GM12872 (cell line): Measurements from ENCODE around the gene ARNT2.

ENCODE experiments used
- TF ChIP-seq, protein P1 (sequence below): IDR thresholded peaks from 3 replicates; pipeline ENCODE4 v1.5.1; 2011; ENCODE audit warnings: low read depth, mild to moderate bottlenecking, low read length, moderate library complexity; ENCODE audit not compliant: insufficient read depth

Gene ARNT2

DNA sequence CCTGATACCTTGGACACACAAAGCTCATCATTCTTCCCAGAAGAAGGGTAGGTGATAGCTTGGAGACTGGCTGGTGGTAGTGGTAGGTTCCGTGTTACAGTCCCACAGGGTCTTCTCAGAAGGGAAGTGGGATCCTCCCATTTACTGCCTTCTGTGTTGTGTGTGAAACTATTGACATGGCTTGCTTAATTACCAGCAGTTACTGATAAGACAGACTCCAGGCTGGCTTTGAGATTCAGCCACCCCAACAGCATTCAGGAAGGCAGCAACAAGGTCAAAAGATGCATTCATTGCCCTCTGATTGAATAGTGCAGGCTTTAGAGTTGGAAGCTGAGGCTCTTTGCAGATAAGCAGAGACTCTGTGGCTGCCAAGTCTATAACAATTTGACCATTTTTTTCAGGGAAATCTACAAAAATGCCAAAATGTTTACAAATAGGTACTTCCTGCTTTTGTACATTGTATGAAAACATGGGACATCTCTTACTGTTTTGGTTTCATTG is 7.7 kb downstream of the ARNT2 start:
- TF ChIP-seq, protein P1, sequence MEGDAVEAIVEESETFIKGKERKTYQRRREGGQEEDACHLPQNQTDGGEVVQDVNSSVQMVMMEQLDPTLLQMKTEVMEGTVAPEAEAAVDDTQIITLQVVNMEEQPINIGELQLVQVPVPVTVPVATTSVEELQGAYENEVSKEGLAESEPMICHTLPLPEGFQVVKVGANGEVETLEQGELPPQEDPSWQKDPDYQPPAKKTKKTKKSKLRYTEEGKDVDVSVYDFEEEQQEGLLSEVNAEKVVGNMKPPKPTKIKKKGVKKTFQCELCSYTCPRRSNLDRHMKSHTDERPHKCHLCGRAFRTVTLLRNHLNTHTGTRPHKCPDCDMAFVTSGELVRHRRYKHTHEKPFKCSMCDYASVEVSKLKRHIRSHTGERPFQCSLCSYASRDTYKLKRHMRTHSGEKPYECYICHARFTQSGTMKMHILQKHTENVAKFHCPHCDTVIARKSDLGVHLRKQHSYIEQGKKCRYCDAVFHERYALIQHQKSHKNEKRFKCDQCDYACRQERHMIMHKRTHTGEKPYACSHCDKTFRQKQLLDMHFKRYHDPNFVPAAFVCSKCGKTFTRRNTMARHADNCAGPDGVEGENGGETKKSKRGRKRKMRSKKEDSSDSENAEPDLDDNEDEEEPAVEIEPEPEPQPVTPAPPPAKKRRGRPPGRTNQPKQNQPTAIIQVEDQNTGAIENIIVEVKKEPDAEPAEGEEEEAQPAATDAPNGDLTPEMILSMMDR: no peak

DNA sequence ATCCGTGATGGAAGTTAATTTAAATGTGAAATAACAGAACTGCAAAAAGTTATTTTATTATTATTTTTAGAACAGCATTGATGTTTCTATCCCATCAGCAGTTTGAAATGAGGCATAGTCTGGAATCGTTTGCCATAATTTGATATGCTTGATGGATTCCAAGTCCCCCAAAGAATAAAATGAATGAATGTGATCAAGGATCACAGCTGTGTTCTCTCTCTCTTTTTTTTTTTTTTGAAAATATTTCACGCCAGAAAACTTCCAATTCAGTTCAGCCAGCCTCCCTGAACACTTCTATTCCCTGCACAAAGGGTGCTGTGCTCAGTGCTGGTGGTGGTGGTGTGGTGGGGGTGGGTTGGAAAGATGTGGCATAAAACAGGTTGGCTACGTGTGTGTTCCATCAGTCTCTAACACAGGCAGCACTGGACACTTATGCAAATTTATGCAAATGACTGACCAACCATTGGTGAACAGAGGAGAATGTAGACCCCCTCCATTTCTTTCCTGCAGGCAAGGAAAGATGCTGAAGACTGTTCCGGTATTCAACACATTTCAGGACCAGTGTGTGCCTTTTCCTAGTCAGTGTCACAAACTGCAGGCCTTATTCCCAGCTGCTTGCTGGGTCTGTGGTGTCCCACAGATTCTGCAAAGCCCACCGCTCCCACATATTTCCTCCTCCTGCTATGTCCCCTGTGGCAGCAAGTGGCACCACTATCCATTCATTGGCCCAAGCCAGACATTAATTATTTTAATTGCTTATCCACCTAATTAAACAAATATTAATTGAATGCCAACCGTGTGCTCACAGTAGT is 10.6 kb downstream of the ARNT2 start:
- TF ChIP-seq, protein P1: no peak

DNA sequence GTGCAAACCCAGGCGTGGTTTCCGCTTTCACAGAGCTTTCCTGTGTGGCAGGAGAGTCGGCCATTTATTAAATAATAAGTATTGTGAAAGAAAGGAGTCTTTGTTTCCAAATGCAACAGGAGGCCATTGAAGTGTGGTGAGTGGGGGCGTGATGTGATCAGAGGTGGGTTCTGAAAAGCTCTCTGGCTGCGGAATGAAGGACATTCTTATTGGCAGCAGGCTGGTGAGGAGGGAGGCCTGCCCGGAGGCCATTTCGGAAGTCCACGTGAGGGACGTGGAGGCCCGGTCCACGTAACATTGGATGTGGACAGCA is 11.1 kb downstream of the ARNT2 start:
- TF ChIP-seq, protein P1: no peak

DNA sequence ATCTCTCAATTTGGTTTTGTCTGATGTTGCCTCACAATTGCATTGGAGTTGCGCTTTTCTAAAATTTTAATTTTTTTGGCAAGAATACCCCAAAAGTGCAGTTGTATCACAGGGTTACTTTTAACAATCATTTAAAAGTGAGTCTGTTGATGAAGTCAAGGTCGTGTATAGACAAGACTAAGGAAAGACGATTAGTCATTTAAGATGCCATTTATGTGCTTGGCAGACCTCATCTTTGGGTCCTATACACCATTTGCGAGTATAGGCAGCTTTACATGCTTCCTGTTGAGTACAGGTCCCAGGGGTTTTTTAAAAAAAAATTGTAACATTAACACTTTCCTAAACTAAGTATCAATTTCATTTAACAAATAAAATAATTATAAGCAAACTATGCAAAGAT is 12.5 kb downstream of the ARNT2 start:
- TF ChIP-seq, protein P1: no peak

DNA sequence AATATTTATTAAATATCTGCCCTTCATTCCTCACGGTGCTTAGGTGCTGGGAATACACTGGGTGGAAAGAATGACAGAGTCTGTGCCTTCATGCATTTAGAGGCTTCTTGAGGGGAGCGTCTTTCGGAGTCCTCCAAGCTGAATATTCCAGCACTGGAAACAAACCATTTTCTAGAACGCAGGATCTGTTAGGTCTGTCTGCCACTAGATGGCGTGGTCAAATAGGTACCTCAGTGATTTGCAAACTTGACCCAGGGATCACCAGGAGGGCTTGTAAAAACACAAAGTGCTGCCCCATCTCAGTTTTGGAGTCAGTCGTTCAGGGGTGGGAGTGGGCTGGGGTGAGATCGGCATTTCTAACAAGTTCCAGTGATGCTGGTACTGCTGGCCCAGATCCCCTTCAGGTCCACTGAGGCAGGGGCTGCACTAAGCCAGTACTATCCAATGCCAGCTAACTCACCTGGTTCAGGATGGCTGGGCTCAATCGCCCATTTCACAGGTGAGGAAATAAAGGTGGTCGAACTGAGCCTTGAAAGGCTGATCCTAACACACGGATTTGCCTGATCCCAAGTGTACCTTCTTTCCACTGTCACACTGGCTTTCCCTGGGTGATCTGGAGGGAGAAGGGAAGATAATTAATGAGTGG is 14.8 kb downstream of the ARNT2 start:
- TF ChIP-seq, protein P1: peak; percentile 75

DNA sequence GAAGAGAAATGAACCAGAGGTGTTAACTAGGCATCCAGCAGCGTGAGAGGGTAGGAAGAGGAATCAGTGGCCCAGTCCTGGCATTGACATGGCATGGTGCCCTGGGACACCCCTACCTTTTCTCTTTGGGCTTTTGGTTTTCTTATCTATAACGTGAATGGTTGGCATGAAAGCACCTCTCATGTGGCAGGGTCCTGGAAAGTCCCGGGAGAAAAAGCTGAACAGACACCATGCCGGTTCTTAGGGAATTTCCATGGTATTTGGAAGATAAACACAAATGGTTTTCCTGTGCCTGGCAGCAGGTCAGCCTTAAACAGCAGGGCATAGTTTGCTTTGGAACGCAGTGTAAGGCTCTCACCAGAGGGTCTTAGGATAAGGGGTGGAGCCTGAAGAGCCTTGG is 15.4 kb downstream of the ARNT2 start:
- TF ChIP-seq, protein P1: no peak

DNA sequence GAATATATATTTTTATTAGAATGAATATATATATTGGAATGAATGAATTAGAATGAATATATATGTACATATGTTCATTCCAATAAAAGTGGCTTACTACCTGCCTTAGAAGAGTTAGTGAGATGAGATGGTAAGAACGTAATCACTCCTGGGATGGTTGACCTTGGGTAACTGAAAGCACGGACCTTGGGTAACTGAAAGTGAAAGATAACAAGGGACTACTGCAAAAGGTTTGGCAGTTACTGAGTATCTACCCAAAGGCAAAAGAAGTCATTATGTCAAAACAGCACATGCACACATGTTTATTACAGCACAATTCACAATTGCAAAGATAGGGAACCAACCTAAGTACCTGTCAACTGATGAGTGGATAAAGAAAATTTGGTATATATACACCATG is 16.5 kb downstream of the ARNT2 start:
- TF ChIP-seq, protein P1: no peak
